Right atrium auricular region (tissue), 2 donors: ENCODE measurements around the gene PIP4K2A. TPM values are rescaled to one million over a fixed set of nuclear protein-coding genes. Genes with fewer than 3 reads are reported as not detected.

Source experiments
- DNase-seq: peaks from one replicate; pipeline ENCODE4 v3.0.0-alpha.2; 2019; ENCODE audit warnings: low spot score
- H3K27ac ChIP-seq, 2 donors: fragments of 200-600 bp; sonication (generic); 1 replicate in 1 of 2; 2 replicates in 1 of 2; pipeline ENCODE4 v1.5.1; 2016 to 2019
- H3K27me3 ChIP-seq, 2 donors: fragments of 200-600 bp; sonication (generic); one replicate each; pipeline versions ENCODE4 v1.5.1 to v1.6.0; 2017 to 2019
- H3K36me3 ChIP-seq: fragments of 200-600 bp; sonication (generic); one replicate; pipeline ENCODE4 v1.5.1; 2016
- H3K4me1 ChIP-seq, 2 donors: fragments of 200-600 bp; sonication (generic); one replicate each; pipeline versions ENCODE4 v1.5.1 to v1.6.0; 2017 to 2019
- H3K4me3 ChIP-seq, 2 donors: fragments of 200-600 bp; sonication (generic); 1 replicate in 1 of 2; 2 replicates in 1 of 2; pipeline ENCODE4 v1.5.1; 2017 to 2019; ENCODE audit warnings: mild to moderate bottlenecking in 1 of 2, moderate library complexity in 1 of 2
- H3K9me3 ChIP-seq, 2 donors: fragments of 200-600 bp; sonication (generic); one replicate each; pipeline ENCODE4 v1.5.1; 2019
- total RNA-seq, 2 donors: library from RNA; depleted of rRNA; stranded (reverse); fragments of >200 nt; gene quantifications; one replicate each; pipeline ENCODE4 v1.1.0, GENCODE V29; 2016
- TF ChIP-seq, protein P1 (sequence below), 2 donors: fragments of 200-600 bp; sonication (generic); IDR thresholded peaks; one replicate each; pipeline ENCODE4 v1.5.1; 2019; ENCODE audit warnings: antibody characterized with exemption in 2 of 2

The PIP4K2A gene
- total RNA-seq, 2 donors from 2014 or later: 12.1 to 18.3 TPM

- Histone ChIP-seq H3K27ac (no peak overlapping the region), H3K4me3 (no peak overlapping the region), H3K9me3 (no peaks in the 10 kb centered on the region), H3K4me1 (peaks cover 0 to 3% of the 10 kb centered on the region in 2 donors), H3K27me3 (no peaks in the 10 kb centered on the region), H3K36me3 (no peaks in the 10 kb centered on the region)
- DNase-seq: no peak
- TF ChIP-seq, protein P1, sequence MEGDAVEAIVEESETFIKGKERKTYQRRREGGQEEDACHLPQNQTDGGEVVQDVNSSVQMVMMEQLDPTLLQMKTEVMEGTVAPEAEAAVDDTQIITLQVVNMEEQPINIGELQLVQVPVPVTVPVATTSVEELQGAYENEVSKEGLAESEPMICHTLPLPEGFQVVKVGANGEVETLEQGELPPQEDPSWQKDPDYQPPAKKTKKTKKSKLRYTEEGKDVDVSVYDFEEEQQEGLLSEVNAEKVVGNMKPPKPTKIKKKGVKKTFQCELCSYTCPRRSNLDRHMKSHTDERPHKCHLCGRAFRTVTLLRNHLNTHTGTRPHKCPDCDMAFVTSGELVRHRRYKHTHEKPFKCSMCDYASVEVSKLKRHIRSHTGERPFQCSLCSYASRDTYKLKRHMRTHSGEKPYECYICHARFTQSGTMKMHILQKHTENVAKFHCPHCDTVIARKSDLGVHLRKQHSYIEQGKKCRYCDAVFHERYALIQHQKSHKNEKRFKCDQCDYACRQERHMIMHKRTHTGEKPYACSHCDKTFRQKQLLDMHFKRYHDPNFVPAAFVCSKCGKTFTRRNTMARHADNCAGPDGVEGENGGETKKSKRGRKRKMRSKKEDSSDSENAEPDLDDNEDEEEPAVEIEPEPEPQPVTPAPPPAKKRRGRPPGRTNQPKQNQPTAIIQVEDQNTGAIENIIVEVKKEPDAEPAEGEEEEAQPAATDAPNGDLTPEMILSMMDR (IDR thresholded peaks at IDR 0.05): no peak
These were observed 208.3 kb downstream of the PIP4K2A start for GRCh38 chr10:22505911-22506685.

- H3K4me1 ChIP-seq: peaks cover 0 to 8% of the 10 kb centered on the region in 2 donors
- H3K4me3 ChIP-seq: no peak overlapping the region
- no peaks in the 10 kb centered on the region for H3K27me3 ChIP-seq
- no peaks in the 10 kb centered on the region for H3K36me3 ChIP-seq
- DNase-seq: no peak
- H3K9me3 ChIP-seq: no peaks in the 10 kb centered on the region
- TF ChIP-seq, protein P1 (IDR thresholded peaks at IDR 0.05): no peak
- H3K27ac ChIP-seq: no peak overlapping the region
These were observed 209.6 kb downstream of the PIP4K2A start for GRCh38 chr10:22504766-22505165.

GRCh38 chr10:22503315-22504088 lies 210.9 kb downstream of the PIP4K2A start:
- Histone ChIP-seq H3K4me3 (no peak overlapping the region), H3K27me3 (no peaks in the 10 kb centered on the region), H3K4me1 (peaks cover 0 to 8% of the 10 kb centered on the region in 2 donors), H3K36me3 (no peaks in the 10 kb centered on the region), H3K27ac (no peak overlapping the region), H3K9me3 (no peaks in the 10 kb centered on the region)
- TF ChIP-seq, protein P1 (IDR thresholded peaks at IDR 0.05): no peak
- DNase-seq: no peak

GRCh38 chr10:22501863-22502262 lies 212.5 kb downstream of the PIP4K2A start:
- H3K9me3 ChIP-seq: no peaks in the 10 kb centered on the region
- H3K27ac ChIP-seq: no peak overlapping the region
- H3K4me3 ChIP-seq: no peak overlapping the region
- no peak for DNase-seq
- no peaks in the 10 kb centered on the region for H3K36me3 ChIP-seq
- TF ChIP-seq, protein P1 (IDR thresholded peaks at IDR 0.05): no peak
- no peaks in the 10 kb centered on the region for H3K27me3 ChIP-seq
- peaks cover 0 to 8% of the 10 kb centered on the region in 2 donors for H3K4me1 ChIP-seq

DNA sequence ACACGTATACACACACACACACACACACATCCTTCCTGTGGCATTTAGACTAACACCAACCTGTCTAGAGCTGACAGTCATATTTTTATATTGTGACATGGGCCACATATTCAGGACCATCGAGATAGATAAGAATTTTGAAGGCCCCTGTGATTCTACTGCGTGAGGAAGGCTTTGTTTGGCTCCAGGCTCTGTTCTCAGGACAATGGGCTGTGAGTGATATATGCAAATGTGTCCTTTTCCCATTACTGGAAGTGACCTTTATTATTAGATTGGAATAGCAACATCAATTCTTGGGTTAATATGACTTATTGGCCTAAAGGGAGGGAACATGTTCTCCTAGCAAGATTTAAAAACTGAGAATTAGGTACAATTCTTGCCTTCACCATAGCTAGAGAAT lies 213.0 kb downstream of the PIP4K2A start:
- peaks cover 0 to 8% of the 10 kb centered on the region in 2 donors for H3K4me1 ChIP-seq
- DNase-seq: no peak
- no peaks in the 10 kb centered on the region for H3K36me3 ChIP-seq
- TF ChIP-seq, protein P1 (IDR thresholded peaks at IDR 0.05): no peak
- H3K4me3 ChIP-seq: no peak overlapping the region
- no peak overlapping the region for H3K27ac ChIP-seq
- H3K27me3 ChIP-seq: no peaks in the 10 kb centered on the region
- no peaks in the 10 kb centered on the region for H3K9me3 ChIP-seq
